Left hindlimb (tissue), 1 donor: ENCODE data around the gene PCSK4.
A peak's percentile ranks its signal among the peaks of the same experiment; 100 is the strongest.
"Not testable (repeated sequence)": the region's sequence is repeated elsewhere in the genome, so short reads cannot be mapped to it uniquely, and the experiment has no call there.

Experiments
- DNase-seq: peaks from one replicate; pipeline ENCODE4 v3.0.0-alpha.2; 2018

Gene PCSK4

DNA sequence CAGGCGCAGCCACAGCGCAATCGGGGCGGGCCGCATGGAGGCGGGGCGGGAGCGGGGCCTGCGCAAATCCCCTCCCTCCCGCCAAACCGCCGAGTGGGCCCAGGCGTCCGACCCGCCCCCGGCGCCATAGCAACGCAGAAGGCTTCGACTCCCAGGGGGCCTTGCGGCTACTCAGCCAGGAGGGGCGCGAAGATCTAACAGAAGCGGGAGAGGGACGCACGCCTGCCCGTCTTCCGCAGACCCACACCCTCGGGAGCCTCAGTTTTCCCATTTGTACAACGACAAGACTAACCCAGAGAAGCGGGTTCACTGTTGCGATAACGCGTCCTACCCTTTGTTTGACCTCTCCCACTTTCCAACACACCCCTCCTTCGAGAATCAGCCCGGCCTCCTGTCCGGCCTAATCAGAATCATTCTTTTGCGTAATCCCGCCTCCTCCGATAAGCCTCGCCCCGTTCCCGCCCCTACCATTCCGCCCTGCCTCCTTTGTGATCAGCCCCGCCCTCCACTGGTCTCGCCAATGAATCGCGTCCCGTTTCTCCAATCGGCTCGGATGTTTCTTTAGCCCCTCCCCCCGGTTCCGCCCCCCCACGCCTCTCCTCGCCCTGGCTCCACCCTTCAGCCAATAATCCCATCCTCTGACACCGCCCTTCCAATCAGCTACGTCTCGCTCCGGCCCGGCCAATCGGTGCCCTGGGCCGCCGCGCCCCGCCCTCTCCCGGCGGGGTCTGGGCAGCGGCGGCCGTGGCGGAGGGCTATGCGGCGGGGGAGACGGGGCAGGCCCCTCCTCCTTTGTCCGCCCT is at the start of gene PCSK4:
TSS of gene PCSK4 (minus strand) at position 40 of the 803 bp plus-strand sequence. CDS start at position 36, 4 bp downstream.
- peak; percentile 100 for DNase-seq

DNA sequence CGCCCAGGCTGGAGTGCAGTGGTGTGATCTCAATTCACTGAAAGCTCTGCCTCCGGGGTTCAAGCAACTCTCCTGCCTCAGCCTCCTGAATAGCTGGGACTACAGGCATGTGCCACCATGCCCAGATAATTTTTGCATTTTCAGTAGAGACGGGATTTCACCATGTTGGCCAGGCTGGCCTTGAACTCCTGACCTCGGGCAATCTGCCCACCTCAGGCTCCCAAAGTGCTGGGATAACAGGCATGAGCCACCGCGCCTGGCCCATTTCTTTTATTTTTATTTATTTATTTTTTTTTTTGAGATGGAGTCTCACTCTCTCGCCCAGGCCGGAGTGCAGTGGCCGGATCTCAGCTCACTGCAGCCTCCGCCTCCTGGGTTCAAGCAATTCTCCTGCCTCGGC is 49.6 kb upstream of the PCSK4 start:
- not testable (repeated sequence) for DNase-seq

DNA sequence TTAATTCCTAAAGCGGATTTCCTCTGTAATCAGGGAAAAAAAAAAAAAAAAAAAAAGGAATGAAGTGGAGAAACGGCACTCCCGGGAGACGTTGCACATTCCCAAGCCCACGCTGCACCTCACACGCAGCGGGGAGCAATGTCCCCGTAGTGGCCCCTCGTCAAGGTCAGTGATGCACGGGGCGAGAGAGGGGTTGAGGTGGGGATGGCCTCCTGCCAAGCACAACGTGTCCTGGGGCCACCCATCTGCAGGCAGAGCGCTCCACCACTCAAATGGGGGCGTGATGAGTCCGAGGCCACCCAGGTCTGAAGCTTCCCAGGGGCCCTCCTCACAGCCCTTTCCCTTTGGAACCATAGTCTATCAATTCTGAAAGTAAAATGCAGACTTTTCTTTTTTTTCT is 48.8 kb upstream of the PCSK4 start:
- DNase-seq, result no peak

DNA sequence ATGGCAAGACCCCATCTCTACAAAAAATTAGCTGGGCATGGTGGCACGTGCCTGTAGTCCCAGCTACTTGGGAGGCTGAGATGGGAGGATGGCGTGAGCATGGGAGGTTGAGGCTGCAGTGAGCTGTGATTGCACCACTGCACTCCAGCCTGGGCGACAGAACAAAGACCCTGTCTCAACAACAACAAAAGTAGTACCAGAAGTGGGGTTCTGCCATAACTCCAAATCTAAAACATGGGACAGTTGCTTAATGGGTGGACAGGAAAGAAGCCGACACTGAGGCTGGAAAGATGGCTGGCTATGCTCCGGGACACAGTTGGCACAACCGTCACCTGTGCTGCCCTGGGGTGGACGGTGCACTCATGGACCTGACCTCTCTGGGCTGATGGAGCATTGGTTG is 45.5 kb upstream of the PCSK4 start:
- DNase-seq, result not testable (repeated sequence)

DNA sequence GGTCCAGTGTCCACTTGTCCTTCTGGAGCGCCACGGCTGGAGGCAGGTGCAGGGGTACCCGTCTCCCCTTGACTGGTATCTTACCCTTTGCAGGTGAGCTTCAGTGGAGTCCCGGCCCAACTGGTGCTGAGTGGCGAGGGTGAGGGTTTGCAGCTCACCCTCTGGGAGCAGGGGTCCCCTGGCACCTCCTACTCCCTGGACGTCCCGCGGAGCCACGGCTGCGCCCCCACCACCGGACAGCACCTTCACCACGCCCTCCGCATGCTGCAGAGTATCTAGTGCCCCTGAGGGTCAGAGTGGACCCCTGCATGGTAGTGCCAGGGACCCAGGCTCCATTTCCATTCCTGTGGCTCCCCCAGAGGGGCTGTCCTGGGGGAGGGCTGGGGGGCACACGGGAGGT is 44.8 kb upstream of the PCSK4 start:
- no peak for DNase-seq

DNA sequence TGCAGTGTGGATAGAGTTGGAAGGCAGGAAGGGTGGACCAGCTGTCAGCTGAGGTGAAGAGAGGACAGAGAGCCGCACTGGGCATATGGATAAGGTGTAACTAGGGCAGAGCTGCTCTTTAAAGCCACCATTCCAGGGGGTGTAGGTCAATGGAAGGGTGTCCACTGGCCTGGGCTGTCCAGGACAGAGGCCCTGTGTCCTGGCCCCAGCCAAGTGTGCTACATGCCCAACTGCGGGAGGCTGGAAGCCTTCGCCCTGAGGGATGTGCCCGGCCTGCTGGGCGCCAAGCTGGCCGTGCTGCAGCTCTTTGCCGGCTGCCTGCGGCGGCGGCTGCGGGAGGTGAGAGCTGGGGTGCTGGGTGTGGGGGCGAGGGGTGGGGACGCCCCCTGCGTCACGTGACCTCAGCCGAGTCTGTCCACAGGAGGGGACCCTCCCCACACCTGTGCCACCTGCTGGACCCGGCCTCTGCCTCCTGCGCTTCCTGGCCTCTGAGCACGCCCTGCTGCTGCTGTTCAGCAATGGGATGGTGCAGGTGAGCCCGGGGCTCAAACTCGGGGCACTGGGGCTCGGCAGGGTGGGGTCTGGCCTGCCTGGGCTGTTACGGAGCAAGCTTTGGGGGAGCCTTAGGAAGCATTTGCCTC is 43.5 kb upstream of the PCSK4 start:
- DNase-seq, result no peak

DNA sequence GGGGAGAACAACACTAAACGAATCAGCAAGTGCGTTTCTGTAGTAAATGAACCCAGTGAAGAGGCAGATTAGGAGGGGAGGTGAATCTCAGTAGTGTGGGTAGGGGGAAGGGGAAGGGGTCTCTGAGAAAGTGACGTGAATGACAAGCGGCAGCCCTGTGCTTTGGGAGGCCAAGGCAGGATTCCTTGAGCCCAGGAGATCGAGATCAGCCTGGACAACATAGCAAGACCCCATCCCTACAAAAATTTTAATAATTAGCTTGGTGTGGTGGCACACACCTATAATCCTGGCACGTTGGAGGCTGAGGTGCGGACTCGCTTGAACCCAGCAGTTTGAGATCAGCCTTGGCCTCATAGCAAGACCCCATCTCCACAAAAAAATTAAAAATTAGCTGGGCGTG is 41.9 kb upstream of the PCSK4 start:
- DNase-seq, result no peak

DNA sequence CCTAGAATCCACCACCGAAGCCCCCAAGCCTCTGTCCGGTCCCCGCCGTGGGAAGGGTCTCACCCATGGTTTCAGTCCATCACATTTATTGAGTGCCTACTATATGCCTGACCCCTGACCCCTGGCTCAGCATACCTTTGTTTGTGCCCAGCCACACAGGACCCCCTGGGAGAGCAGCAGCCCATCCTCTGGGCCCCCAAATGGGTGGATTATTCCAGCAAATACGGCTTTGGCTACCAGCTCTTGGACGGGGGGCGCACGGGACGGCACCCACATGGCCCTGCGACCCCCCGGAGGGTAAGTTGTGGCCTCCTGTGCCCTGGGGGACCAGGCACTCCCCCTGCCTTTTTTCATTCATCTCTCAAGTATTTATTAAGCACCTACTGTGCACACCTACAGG is 41.4 kb upstream of the PCSK4 start:
- DNase-seq, result no peak

DNA sequence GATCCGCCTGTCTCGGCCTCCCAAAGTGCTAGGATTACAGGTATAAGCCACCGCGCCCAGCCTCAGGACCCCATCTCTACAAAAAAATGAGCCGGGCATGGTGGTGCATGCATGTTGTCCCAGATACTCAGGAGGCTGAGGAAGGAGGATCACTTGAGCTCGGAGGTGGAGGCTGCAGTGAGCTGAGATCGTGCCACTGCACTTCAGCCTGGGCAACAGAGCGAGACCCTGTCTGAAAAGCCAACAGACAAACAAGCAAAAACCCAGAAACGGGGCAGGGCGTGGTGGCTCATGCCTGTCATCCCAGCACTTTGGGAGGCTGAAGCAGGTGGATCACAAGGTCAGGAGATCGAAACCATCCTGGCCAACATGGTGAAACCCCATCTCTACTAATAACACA is 40.7 kb upstream of the PCSK4 start:
- DNase-seq, result not testable (repeated sequence)

DNA sequence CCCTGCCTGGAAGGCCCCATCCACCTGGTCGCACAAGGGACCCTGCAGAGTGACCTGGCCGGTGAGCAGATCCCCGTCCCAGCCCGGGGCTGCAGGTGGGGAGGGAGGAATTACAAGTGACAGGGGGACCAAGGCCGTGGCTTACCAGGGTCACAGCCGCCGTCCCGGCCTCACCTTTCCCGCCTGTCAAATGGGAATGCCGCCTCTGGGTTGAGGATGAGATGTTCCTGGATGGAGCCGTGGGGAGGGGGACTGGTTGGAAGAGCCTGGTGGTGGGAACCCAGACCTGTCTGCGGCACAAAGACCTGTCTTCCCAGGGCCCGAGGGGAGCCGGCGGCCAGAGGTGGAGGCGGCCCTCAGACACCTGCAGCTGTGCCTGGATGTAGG is 39.3 kb upstream of the PCSK4 start:
- no peak for DNase-seq

DNA sequence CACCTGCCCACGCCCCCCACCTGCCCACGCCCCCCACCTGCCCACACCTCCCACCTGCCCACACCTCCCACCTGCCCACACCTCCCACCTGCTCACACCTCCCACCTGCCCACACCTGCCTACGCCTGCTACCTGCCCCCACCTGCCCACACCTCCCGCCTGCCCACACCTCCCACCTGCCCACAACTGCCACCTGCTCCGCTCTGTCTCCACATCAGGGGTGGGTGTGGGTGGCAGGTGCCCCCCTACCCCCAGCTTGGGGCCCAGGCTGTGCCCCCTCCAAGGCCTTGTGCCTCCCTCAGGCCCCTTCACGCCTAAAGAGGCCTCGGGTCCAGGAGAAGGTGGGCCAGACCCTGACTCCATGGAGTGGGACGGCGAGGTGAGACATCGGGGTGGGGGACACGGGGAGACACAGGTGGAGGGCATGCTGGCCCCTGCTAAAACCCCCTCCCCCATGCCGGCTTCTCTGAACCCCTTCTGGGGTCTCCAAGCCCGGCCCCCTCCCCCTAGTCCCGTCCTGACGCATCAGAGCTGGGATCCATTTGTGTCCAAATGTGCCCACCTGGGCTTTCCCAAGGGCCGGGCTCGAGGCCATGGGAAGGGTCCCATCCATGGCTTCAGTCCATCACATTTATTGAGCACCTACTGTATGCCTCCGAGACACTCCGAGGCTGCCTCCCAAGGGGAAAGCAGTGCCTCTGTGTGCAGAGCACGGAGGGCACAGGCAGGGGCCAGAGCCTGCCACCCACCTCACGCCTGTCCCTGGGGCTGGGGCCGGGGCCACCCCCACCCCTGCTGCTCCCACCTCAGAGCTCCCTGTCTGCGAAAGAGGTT is 38.7 kb upstream of the PCSK4 start:
- DNase-seq, result no peak

DNA sequence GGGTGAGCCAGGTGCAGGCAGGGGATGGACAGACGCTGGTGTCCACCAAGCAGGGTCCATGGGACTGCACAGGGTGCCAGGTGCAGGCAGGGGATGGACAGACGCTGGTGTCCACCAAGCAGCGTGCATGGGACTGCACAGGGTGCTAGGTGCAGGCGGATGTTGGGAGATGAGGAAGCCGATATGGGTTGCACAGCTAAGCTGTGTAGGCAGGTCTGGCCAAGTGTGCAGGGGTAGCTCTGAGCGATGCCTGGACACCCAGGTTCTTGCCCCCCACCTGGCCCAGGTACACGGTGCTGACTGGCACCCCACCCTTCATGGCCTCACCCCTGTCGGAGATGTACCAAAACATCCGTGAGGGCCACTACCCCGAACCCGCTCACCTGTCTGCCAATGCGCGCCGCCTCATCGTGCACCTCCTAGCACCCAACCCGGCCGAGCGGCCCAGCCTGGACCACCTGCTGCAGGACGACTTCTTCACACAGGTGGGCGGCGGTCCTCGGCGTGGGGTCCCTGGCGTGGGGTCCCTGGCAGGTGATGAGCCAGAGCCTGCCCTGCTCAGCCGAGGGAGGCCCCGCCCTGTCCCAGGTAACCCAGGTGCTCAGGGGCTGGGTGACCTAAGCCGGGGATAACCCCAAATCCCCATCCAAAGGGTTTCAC is 37.6 kb upstream of the PCSK4 start:
- no peak for DNase-seq

DNA sequence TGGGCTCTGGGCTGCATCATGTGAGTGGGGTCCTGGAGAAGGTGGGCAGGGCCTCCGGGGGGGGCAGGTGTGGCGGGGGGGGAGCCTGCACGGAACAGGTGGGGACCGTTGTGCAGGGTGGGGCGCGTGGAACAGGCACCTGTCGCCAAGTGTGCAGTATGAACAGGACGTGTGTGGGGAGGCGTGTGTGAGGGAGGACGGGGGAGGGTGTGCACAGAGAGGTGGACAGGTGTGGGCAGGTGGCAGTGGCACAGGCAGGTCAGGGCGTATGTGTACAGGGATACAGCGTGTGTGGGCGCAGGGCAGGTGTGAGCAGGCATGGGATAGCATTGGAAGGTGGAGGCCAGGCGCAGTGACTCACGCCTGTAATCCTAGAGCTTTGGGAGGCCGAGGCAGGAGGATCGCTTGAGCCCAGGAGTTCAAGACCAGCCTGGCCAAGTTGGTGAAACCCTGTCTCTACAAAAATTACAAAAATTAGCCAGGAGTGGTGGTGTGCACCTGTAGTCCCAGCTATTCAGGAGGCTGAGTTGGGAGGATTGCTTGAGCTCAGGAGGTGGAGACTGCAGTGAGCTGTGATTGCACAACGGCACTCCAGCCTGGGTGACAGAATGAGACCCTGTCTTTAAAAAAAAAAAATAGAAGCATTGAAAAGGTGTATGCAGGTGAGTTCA is 37.0 kb upstream of the PCSK4 start:
- no peak for DNase-seq

DNA sequence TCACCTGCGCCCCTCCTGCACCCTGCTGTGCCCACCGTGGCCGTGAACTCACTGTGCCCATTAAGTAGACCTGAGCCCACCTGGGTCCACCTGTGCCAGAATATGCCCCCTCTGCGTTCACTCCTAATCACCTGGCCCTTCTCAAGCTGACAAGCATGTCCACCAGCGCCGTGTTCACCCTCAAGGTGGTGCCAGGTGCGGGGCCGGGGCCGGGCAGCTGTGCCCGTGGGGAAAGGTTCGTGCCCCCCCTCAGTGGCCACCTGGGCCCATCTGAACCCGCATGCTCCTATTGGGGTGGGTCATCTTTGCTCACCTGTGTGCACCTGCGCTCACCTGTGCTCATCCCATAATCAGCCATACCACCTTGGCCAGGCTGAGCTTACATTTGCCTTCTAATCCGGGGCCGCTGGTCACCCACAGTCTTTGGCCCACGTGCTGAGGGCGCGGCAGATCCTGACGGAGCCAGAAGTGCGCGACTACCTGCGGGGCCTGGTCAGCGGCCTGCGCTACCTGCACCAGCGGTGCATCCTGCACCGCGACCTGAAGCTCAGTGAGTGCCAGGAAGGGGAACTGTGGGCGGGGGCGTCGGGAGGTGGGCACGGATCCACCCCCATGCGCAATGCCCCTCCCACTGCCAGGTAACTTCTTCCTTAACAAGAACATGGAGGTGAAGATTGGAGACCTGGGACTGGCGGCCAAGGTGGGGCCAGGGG is 36.1 kb upstream of the PCSK4 start:
- DNase-seq, result no peak

DNA sequence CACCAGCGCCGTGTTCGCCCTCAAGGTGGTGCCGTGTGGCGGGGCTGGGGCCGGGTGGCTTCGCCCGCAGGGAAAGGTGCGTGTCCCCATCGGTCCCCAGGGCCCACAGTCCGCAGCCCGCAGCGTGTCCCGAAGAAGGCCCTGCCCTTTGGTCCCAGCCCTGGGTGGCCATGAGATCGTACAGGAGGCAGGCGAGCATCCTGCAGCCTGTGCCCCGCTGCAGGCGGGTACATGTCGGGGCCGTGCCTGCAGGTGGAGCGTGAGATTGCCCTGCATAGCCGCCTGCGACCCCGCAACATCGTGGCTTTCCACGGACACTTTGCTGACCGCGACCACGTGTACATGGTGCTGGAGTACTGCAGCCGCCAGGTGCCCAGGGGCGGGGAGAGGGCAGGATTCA is 35.2 kb upstream of the PCSK4 start:
- no peak for DNase-seq

DNA sequence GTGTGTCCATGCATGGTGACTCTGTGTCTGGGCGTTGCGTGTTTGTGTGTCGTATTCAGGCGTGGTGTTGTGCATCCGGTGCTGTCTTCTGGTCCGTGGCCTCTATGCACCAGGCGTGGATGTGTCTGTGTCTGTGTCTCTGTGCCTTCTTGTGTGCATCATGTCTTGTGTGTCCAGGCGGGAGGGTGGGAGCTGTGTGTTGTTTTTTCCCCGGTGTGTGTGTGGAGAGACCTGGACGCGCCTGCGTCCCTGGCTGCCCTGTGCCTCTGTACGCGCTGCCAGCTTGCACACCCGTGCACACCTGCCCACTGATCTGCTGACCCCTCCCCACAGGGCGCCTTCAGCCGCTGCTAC is 34.8 kb upstream of the PCSK4 start:
- DNase-seq, result no peak

DNA sequence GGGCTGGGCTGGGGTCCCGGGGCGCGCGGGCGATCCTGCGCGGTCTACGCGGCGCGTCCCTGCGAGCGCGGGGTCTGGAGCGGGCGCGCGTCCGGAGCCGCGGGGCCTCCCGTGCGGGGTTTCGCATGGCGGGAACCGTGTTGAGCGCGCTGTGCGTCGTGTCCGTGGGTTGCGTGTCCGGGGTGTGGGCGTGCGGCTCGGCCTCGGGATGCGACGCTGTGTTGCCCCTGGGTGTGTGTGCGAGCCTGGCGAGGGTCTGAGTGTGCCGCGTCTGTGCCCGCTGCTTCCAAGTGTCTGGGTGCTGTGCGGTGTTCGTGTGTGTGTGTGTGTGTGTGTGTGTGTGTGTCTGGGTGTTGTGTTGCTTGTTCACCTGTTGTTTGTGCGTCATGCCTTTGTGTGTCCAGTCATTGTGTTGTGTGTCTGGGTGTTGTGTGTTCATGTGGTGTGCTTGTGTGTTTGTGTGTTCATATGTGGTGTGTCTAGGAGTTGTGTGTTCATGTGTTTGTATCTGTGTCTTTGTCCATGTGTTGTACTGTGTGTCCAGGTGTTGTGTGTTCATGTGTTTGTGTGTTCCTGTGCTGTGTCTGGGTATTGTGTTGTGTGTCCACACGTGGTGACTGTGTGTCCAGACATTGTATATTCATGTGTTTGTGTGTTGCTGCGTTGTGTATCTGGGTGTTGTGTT is 34.3 kb upstream of the PCSK4 start:
- no peak for DNase-seq

DNA sequence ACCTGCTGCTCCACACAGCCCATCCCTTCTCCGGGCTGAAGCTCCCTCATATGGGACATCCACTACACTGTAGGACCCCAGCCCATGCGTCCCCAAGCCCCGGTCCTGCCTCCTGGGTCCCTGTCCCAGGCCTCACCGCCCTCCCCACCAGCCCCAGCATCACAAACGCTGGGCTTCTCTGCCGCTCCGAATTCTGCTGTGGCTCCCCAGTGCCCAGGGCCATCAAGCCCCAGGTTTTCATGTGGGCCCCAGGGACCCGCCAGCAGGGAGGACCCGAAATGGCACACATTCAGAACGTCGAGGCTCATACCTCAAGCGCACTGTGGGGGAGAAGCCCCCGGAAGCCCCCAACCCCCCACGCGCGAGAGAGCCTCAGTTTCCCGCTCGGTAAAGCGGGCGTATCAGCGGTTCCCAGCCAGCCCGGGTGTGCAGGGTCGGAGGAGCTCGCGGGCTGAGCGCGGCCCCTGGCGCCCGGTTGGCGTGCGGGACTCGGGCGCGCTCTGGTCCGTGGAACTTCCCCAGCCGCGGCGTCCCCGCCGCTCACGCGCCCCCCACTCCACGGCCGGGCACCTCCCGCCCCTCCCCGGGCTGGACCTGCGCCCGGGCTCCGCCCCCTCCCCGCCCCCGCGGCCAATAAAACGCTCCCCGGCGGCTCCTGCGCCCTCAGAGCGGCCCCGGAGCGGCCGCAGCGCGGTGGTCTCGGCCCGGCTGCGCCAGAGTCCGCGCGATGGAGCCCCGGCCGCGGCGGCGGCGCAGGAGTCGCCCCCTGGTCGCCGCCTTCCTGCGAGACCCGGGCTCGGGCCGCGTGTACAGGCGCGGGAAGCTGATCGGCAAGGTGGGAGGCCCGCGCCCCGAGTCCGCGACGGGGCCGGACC is 33.5 kb upstream of the PCSK4 start, which contains the start of gene PLK5:
TSS of gene PLK5 (plus strand) at position 666 of the 875 bp plus-strand sequence. CDS start 2,920 bp downstream, outside the sequence.
- no peak for DNase-seq

DNA sequence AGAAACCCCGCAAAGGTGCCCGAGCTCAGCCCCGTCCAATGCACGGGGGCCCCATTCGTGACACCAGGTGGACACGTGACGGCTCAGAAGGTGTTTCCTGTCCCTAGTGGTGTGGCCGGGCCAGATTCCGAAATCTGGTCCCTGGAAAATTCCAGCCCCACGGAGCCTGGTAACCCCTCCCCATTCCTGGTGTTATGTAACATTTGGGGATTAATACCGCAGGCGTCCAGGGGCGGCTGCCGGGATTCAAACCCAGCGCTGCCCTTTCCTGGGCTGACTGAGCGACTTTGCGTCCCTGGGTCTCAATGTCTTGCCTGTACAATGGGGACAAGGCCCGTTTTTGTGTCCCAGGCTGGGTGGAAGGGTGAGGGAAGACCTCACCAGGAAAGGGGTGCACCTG is 32.7 kb upstream of the PCSK4 start:
- no peak for DNase-seq

DNA sequence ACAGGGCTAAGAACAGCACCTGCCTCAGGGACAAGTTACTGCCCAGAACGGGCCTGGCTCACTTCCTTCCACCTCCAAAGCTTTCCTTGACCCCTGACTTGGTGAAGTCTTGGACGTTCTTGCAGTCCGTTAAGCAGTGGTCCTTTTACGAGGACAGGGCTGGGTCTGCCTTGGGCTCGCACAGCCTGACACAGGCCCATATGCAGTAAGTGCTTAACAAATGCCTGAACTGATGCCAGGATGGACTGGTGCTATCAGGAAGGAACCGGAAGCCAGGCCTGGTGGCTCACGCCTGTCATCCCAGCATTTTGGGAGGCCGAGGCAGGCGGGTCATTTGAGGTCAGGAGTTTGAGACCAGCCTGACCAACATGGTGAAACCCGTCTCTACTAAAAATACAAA is 31.9 kb upstream of the PCSK4 start:
- no peak for DNase-seq
